Measurements from ENCODE around the gene MAST4.
A peak's percentile ranks its signal among the peaks of the same experiment; 100 is the strongest.
"Not testable (repeated sequence)": the region's sequence is repeated elsewhere in the genome, so short reads cannot be mapped to it uniquely, and the experiment has no call there.

Gene MAST4

DNA sequence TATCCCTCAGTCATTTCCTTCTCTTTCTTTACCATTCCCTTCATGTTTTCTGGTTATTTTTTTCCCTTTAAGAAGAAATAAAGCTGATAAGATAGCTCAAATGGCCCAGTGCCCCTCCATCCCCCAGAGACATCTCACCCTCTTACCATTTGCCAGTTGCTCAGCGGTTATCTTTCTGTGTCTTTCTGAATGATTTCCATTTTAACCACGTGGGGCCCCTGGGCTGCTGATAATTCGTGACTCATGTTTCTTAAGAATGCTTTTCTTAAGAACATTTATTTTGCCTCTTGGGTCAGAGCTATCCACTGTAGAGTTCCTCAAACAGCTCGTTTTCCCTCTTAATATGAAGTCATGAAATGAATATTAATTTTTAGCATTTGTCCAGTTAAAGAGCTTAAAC is 147.8 kb downstream of the MAST4 start:
- DNase-seq (ENCODE audit: low read depth), result no peak

DNA sequence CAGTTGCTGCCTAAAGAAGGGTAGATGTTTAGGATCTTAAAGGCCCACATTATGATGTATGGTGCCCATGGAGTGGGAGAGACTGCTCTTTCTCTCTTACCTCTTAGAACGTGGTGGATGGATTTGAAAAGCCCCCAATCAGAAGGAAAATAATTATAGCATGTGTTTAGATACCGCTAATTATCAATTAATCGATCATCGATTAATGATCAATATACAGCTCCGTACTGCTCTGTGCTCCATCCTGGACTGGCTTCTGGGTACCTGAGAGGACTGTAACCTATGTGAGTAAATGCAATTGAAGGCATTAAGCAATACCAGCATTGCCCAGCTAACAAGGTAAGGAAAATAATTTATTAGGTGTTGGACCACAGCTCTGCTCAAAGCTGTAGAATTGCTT is 149.1 kb downstream of the MAST4 start:
- no peak for DNase-seq (ENCODE audit: low read depth)

DNA sequence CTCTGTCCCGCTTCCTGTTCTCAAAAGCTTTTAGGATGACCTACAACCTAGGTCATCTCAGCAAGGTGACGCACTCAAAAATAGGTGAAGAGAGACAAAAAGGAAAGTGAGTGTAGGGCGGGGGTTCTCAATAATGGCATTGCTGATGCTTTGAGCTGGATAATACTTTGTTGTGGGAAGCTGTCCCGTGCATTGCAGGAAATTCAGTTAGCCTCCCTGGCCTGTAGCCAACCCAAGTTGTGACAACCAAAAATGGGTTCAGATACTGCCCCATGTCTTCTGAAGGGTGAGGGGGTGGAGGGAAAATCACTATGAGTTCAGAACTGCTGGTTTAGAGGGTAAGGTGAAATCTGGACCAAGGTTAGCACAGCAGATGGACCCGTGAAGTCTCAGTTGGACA is 151.4 kb downstream of the MAST4 start:
- no peak for DNase-seq (ENCODE audit: low read depth)

DNA sequence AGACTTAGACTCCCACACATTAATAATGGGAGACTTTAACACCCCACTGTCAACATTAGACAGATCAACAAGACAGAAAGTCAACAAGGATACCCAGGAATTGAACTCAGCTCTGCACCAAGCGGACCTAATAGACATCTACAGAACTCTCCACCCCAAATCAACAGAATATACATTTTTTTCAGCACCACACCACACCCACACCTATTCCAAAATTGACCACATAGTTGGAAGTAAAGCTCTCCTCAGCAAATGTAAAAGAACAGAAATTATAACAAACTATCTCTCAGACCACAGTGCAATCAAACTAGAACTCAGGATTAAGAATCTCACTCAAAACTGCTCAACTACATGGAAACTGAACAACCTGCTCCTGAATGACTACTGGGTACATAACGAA is 156.5 kb downstream of the MAST4 start:
- DNase-seq (ENCODE audit: low read depth), result not testable (repeated sequence)

DNA sequence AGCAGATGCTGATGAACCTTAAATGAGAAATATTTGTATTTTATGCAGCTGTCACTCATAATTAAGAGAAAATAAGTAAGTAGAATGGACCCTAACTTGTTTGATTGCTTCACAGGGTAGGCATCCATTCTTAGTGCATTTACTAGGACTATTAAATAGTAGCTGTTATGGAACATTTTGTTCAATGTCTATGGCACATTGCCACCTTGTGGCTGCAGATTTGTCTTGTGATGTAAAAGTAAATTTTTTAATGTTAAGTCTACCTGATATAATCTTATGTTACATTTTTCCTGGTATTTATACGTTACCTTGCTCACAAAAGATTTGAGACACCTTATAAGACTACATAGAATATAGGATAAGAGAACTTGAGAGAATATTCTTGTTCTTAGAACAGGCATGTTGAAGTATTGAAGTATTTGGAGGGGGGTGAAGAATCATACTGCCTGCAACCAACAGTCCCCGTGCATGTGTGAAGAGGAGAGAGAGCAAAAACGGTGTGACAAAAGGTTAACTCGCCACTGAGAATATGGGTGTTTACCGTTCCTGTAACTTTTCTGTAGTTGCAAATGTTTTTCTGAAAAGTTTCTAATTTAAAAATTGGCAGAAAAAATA is 161.1 kb downstream of the MAST4 start:
- peak; percentile 60 for DNase-seq (ENCODE audit: low read depth)

DNA sequence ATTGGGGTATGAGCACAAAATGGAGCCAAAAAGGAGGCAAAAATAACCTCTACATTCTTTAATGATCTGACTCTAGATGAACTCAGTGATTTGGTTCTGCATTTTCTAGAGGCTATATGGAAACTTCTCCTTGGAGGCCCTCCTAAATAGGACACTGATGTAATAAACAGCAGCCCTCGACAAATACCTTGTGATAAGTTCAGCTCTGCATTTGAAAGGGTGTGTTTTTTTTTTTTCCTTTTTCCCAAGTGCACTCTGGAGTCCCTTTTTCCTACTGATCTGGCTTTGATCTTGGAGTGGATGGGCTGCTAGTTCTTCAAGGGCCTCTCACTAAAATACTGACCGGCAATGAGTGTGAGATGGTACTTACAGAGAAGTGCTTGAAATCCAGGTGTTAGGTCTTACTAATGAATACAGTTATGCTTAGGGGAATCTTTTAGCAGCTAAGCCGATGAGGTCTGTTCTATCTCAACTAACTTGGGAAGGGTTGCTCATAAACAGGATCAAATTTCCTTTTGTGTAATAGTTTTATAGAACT is 161.7 kb downstream of the MAST4 start:
- no peak for DNase-seq (ENCODE audit: low read depth)

DNA sequence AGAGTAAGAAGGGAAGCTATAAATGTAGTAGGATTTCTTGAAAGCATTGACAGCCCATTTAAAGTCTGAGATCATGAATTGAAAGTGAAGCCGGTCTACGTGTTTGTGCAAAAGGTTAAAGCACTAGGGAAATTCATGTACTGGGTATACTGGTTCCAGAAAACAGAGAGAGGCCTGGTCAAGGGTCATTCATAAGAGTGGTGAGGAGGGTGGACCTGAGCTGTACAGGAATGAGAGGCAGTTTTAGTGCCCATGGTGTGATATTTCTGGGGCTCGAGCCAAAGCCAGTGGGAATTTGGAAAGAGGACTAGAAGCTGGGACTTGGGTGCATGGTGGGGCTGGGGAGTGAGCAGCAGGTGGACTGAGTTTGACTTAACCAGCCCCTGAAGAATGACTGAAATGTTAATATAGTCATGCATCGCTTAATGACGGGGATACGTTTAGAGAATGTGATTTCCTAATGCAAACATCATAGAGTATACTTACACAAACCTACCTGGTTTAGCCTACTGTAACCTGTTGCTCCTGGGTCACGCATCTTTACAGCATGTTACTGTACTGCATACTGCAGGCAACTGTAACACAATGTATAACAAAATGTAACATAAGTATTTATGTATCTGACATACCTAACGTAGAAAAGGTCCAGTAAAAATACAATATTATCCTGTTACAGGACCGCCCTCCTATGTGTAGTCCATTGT is 173.0 kb downstream of the MAST4 start:
- DNase-seq (ENCODE audit: low read depth), result no peak

DNA sequence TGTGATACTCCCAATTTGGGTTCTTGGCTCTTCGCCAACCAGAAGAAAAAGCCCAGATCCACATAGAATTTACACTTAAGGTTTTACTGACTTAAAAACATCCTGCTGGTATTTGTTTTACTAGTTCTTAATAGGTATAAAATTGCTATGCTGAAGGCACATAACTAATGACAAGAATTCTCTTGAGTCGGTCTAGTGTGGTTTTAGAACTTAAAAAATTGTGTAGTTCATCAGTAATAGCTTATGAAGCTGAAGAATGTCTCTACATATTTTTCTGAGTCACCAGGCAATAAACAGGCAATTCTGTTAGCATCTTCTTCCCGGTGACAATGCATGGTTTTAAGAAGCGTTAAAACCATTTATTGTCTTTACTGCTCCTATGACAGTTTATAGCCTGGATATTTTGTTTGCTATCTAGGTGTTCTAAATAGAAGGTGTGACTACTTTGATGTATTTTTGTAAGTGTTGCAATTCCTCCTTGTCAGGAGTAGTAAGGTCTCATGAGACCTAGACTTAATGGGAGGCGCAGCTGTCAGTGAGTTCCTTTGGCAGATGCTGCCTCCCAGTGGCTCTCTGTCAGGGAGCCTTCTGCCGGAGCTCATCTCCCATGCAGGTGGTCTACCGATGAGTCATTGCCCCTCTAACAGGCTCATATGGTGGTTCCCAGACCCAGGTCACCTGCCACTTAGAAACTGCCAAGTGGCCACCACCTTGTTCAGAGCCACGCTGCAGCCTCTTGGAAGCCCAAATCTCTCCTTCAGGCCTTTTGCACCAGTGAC is 173.8 kb downstream of the MAST4 start:
- DNase-seq (ENCODE audit: low read depth), result no peak

DNA sequence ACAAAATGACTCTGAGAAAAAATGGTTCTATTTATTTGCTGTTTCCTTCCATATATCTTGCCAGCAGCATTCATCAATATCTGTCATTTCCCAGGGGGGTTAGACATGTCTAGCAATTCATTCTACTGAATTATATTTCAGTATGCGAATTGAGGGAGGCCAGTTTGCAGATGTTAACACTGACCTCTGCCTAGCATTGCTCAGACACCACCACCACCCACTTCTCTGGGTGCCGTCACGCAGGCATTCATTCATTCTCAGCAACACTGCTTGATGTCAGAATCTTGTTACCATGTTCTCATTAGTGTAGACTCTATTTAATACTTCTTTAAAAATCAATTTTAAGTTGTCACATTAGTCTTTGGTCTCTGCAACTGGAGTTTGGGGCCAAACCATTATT is 181.7 kb downstream of the MAST4 start:
- DNase-seq (ENCODE audit: low read depth), result no peak

DNA sequence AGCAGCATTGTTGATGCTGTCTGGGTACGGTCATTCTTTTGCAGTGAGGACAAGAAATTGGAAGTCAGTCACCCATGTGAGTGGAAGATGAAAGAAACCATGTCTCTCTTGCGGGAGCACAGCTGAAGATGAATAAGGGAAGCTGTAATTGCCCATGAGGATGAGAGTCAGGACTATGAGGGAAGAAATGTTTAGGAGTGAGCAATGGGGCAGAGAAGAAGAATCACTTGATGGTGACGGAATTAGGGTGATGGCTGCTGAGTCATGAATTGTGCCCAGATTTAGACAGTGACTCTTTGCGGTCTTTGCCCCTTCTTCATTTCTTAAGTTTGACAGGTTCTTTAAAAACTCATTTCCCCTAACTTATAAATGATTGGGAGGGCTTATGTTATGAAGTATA is 183.3 kb downstream of the MAST4 start:
- DNase-seq (ENCODE audit: low read depth), result no peak

DNA sequence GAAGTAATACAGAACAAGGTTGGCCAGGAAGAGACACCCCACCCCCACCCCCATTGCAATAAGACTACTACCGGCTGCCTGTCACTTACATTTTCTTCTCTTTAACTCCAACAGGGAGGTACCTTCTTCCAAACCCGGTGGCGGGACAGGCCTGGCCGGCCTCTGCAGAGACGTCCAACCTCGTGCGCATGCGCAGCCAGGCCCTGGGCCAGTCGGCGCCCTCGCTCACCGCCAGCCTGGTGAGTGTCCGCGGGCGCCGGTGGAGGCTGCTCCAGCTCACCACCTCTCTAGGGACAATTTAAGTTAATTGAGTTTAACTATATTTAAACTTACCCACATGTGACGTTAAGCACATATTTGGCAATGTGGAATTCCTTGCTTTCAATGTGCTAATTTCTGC is 192.4 kb downstream of the MAST4 start:
- DNase-seq (ENCODE audit: low read depth), result no peak

DNA sequence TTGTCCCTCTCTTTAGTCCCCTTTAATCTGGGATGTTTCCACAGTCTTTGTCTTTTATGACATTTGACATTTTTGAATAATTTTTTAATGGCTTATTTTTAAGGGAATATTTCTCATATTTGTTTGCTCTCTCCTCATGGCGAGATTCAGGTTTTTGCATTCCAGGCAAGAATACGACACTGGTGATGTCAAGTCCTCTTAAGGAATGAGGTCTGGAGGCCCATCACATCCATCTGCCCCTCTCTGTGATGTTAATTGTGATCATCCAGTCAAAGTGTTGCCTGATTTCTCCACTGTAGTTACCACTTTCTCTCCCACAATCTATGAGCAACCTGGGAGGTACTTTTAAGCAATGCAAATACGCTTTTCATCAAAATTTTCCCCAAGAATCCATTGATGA is 193.2 kb downstream of the MAST4 start:
- no peak for DNase-seq (ENCODE audit: low read depth)

DNA sequence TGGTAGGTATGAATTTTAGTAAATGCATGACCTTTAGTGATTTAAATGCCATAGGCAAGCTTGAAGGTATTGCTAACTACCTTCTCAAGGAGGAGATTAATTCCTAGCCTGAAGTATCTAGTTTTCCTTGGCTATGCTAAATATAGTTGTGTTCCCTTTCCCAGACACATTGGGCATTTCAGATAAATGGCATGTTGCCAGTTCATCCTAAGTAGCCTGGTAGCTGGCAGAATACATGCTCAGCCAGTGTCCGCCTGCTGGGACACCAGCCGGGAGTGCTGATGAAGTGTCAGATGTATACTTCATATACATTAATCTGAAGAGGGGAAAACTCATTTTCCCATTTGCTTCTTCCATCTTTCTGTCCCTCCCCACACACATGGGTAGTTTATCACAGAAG is 196.9 kb downstream of the MAST4 start:
- no peak for DNase-seq (ENCODE audit: low read depth)

DNA sequence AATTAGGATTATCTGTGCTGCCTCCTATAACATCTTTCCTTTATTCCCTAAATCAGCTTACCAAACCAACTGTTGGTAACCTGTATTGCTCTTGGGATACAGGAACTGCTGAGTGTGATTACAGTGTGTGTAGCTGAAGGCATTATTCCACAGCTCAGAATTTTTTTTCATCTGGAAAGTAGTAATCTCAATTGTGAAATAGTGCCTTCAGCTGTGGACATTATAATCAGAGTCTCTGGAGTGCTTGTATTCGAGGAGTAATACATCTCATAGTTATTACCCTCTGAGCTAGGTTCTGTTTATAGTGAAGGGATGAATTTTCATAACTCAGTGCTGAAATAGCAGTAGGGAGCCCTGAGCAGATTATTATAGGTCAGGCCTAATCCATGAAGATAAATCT is 199.5 kb downstream of the MAST4 start:
- no peak for DNase-seq (ENCODE audit: low read depth)

DNA sequence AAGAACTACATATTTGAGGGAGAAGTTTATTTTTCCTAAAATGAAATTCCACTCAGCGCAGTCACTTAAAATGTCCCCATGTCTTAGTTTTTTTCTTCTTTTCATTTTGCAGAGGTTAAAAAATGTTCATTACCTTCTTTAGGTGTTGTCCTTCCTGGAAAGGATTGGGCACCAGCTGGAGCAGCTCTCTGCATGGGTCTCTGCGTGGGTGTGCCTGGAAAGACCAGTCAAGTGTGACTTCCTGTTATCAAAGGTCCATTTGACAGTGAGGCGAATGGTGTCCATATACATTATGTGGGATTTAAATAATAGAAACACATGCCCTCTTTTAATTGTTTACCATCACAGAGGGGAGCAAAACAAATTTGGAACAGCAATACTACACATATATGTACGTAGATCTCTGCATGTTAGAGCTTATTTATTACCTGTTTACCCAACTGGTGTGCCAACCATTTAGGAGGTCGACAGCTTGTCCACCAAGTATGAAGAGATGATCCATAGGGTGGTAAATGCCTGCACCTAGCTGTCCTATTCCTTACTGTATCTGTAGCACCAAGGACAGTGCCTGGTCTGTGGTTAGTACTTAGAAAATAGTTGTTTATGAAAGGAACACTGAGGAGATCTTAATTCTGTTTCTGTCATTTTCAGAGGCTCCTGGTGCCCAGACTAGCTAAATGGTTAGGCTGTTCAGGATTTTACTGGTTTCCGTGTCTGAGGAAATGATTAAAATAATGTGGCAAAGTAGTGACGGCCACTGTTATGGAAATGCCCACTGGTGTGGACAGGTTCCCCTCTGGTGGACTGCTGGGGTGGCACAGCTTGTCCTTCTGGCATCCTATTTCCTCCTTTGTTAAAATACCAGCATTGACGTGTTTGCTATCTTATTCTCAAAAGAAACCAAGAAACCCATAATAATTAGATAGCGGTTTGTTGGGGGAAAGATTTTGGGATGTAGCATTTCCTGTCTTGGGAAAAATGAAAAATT is 200.4 kb downstream of the MAST4 start:
- DNase-seq (ENCODE audit: low read depth), result no peak

DNA sequence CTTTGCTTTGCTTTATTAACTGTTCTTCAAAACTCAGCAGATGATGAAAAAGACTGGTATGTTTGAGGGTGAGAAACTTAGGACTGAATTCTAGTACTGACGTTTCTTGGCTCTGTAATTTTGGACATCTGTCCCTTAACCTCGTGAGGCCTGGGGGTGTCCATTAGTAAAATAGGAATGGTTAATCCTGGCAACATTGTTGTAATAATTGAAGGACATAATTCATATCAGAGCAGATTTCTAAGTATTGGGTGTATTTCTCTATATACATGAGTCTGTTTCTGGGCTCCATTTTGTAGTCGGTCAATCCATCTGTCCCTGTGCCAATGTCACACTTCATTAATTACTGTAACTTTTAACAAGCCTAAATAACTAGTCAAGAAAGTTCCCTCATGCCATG is 206.7 kb downstream of the MAST4 start:
- DNase-seq (ENCODE audit: low read depth), result no peak

DNA sequence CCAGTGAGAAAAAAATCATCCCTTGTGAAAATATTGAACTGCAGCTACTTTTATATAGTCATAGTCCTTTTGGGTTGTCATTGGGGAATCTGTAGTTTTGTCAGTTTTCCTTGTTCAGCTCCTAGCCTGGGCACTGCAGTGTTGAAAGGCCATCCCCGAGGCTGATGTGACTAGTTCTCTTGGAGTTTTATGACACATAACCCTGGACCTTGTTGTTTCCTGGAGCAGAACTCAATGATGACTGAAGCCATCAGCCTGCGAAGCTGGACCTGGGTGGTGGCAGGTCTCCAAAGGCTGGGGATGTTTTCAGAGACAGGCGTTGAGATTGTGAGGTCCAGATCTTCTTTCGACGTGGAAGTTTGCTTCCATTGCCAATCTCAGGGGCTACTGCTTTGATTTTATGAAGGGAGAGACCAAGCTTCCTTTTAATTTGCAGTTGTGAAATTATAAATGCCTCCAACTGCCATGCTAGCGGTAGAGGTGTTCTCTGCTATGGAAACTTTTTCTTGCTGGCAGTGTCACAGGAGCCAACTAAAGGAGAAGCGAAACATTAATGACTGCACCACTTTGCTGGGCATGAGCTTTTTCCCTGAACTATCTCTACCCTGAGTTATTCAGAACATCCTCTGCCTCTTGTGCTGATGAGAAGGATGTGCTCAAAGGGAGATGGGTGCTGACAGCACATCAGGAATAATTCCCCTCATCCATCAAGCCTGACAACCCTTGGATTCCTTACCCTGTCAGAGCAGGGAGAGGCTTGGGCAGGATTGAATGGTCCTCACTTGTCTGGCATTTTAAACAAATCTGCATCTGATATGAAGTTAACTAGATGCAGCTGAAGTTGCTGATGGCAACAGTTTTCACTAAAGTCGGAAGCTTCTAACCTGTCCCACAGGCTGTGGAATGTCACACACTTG is 209.6 kb downstream of the MAST4 start:
- DNase-seq (ENCODE audit: low read depth), result no peak

DNA sequence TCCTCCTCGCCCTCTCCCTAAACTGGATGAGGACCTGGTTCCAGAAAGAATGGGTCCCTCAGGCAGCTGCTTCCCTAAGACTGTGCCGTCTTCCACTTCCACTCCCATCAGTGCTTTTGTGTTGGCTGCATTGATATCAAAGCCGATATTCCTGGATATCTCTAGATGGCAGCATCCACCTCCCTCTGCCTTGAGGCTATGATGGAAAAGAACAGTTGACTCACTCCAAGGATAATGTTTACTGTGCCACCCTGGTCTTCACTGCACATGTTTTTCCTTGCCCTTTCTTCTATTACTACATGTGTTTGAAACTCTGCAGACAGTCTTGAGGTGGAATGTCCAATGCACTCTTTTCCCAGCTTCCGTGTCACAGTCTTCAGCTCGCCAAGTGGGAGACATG is 211.6 kb downstream of the MAST4 start:
- peak; percentile 43 for DNase-seq (ENCODE audit: low read depth)

DNA sequence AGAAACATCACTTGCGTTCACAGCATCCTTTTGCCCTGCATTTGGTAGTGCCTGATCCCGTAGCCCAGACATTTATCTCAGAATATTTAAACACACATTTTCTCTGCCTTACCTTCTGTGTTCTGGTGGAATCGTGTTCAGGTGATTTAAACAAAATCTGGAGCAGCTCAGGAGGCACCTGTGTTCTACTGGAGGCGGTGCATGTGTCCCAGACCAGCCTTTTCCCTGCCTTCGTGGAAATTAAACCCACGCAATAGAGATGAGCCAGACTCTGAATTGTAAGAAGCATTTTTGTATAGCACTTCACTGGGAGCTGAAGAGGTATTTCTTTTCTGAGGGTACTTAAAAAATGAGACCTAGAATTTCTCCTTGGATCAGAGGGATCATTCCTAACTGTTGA is 212.5 kb downstream of the MAST4 start:
- DNase-seq (ENCODE audit: low read depth), result no peak

DNA sequence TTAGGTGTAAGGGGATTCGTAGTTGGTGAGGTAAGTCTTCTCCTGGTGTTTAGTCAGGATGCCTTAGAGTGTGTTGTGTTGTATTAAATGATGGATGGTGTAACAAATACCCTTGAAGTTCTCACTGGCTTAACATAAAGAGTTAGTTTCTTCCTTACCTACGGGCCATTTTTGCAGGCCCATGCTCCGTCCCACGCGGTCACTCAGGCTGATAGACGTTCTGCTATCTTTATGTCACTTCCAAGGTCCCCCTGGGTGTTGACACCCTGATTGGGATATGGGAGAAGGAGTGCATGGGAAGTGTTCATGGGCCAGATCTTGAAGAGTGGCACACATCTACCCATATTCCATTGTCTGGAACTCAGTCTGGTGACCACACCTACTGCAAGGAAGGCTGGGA is 214.0 kb downstream of the MAST4 start:
- DNase-seq (ENCODE audit: low read depth), result no peak

DNA sequence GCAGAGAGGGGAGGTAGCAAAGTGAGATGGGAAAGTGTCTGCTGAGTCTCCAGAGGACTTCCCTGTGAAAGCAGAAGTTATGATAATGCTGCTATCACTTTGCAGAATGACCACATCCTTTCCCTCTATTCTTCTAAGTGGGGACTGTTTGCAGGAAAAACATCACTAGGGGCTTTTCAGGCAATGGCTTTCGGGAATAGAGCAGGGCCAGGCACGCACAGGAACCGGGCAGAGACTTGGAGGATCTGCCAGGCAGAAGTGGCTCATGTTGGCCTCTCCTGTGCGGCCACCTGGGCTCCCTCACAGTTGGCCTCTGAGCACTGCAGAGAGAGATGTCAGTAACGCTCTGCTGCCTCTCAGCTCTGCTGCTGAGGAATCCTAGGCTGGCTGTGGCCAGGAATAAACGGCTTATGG is 214.7 kb downstream of the MAST4 start:
- no peak for DNase-seq (ENCODE audit: low read depth)

All from fibroblast of the conjunctiva (primary cell).